Left lung (tissue), 10 donors: ENCODE measurements around the gene SYTL3. TPM values are rescaled to one million over a fixed set of nuclear protein-coding genes. Genes with fewer than 3 reads are reported as not detected.

ENCODE experiments used
- ATAC-seq: fragments of 200-7000 bp; cut with Tn5 transposase; one replicate; pipeline ENCODE4 v1.9.1; 2020; ENCODE audit warnings: moderate library complexity
- DNase-seq, 4 donors: peaks; one replicate each; pipeline ENCODE4 v3.0.0-alpha.2; 2013 to 2020
- H3K27ac ChIP-seq, 2 donors: fragments of 200-600 bp; sonication (generic) in 1 of 2; one replicate each; pipeline versions ENCODE4 v1.5.0 to v1.8.0; 2020 to 2021
- H3K27me3 ChIP-seq, 2 donors: fragments of 200-600 bp; sonication (generic) in 1 of 2; one replicate each; pipeline versions ENCODE4 v1.5.0 to v1.8.0; 2020 to 2021
- H3K36me3 ChIP-seq, 2 donors: fragments of 200-600 bp; sonication (generic) in 1 of 2; one replicate each; pipeline versions ENCODE4 v1.5.0 to v1.8.0; 2020 to 2021
- H3K4me1 ChIP-seq, 2 donors: fragments of 200-600 bp; one replicate each; pipeline ENCODE4 v1.8.0; 2021
- H3K4me3 ChIP-seq, 2 donors: fragments of 200-600 bp; sonication (generic) in 1 of 2; one replicate each; pipeline versions ENCODE4 v1.5.0 to v1.8.0; 2020 to 2021; ENCODE audit warnings: mild to moderate bottlenecking in 1 of 2
- H3K9me3 ChIP-seq, 2 donors: fragments of 200-600 bp; sonication (generic) in 1 of 2; one replicate each; pipeline versions ENCODE4 v1.5.0 to v1.8.0; 2020 to 2021
- intact Hi-C, 2 donors: fragments of 100-400 bp; cut with DNase I; formaldehyde crosslinking; loops; one replicate each; pipeline versions ENCODE4 v1.11.2 to v1.14.2; 2022
- polyA plus RNA-seq, 6 donors: library from polyadenylated mRNA; unstranded; fragments of 120-200 nt; gene quantifications; one replicate each; pipeline ENCODE4 v1.2.1, GENCODE V29; 2013; ENCODE audit not compliant: insufficient read length in 6 of 6
- total RNA-seq, 2 donors: library from RNA; stranded (reverse); fragmentation: NEBNext Ultra II Directional; extraction: Animal tissue kit (Norgen Biotek cat#: 25700); gene quantifications; one replicate each; pipeline ENCODE4 v1.2.1, GENCODE V29; 2021
- TF ChIP-seq, protein P1 (sequence below), 2 donors: fragments of 200-600 bp; sonication (generic) in 1 of 2; IDR thresholded peaks; one replicate each; pipeline versions ENCODE4 v1.5.0 to v1.8.0; 2021; ENCODE audit warnings: antibody characterized with exemption in 2 of 2
- donor health status: DM: no; HTN: yes; CAD: no.
- donor health status: DM: no; HTN: no; CAD: no.

The SYTL3 gene
- total and polyA plus RNA-seq, 8 donors = 6.5 to 10.3 (median 8.3) TPM

DNA sequence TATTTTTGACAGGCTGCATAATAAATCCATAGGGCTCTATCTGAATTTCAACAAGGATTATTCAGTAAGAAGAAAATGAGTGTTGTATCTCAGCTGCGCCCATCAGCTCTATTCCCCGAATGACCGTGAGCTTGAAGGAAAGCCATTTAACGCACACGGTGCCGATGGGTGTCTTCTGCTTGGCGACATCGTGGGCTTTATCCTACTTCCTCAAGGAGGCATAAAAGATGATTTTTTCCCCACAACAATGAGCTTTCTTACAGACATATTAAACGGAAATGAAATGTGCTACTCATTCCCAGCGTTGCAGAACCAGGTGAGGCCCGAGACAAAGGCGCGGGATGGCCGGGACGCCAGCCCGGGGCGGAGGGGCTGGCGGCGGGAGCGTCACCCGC is 6.0 kb upstream of the SYTL3 start:
- H3K36me3 ChIP-seq = peaks cover 0 to 16% of the 10 kb centered on the region in 2 donors
- H3K27me3 ChIP-seq = no peaks in the 10 kb centered on the region
- ATAC-seq (no peak), DNase-seq (peak in 1 of 4 donors; percentile 40)
- H3K9me3 ChIP-seq = no peaks in the 10 kb centered on the region
- H3K4me3 ChIP-seq = peak overlapping the region; percentile 81 to 98
- TF ChIP-seq, protein P1, sequence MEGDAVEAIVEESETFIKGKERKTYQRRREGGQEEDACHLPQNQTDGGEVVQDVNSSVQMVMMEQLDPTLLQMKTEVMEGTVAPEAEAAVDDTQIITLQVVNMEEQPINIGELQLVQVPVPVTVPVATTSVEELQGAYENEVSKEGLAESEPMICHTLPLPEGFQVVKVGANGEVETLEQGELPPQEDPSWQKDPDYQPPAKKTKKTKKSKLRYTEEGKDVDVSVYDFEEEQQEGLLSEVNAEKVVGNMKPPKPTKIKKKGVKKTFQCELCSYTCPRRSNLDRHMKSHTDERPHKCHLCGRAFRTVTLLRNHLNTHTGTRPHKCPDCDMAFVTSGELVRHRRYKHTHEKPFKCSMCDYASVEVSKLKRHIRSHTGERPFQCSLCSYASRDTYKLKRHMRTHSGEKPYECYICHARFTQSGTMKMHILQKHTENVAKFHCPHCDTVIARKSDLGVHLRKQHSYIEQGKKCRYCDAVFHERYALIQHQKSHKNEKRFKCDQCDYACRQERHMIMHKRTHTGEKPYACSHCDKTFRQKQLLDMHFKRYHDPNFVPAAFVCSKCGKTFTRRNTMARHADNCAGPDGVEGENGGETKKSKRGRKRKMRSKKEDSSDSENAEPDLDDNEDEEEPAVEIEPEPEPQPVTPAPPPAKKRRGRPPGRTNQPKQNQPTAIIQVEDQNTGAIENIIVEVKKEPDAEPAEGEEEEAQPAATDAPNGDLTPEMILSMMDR (IDR thresholded peaks at IDR 0.05) = no peak
- intact Hi-C loops = no loop called here
- peak overlapping the region; percentile 90 to 98 for H3K27ac ChIP-seq
- H3K4me1 ChIP-seq = peaks cover 5 to 65% of the 10 kb centered on the region in 2 donors

DNA sequence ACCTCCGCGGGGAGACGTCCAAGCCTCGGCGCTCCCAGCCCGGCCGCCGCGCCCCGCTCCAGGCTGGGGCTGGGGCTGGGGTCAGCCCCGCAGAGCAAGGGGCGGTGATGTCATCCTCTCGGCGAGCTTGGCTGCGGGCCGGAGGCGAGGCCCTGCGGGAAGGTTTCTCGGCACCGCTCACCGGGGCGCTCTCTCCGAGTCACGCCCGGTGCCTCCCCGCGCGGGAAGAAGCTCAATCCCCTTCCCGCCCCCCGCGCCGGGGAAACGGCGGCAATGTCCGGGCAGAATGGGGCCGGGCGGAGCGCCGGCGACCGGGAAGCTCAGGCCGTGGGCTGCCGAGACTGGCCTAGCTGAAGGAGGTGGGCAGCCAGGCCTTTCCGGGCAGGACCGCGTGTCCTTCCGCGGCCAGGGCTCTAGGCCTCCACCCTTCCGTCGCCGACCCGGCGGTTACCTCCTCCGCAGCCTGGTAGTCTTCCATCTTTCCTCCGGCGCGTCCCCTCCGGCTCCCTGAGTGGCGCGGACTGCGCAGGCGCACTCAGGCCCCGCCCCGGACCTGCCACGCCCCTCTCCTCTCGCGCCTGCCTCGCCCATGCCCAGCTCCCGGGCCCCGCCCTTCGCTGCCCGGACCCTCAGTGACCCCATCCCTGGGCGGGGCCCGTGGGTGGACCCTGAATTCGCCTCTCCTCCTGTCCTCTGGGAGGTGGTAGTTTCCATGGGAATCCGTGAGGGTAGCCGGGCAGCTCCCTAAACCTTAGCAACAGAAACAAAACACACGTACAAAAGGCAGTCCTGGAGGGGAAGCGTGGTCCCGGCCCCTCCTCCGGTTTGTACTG is 5.4 kb upstream of the SYTL3 start, which contains the start of gene DYNLT1:
TSS of gene DYNLT1 (minus strand) at position 513 of the 833 bp plus-strand sequence. CDS start at position 478, 35 bp downstream.
- peak; percentile 92 to 99 (median 96) for DNase-seq
- TF ChIP-seq, protein P1 (IDR thresholded peaks at IDR 0.05) = no peak
- intact Hi-C loops = no loop called here
- H3K4me3 ChIP-seq = peak within 1 kb of the TSS; percentile 81 to 98
- ATAC-seq = peak; percentile 93
- peaks cover 0 to 14% of the 10 kb centered on the region in 2 donors for H3K36me3 ChIP-seq
- H3K27me3 ChIP-seq = no peaks in the 10 kb centered on the region
- peak within 1 kb of the TSS; percentile 90 to 98 for H3K27ac ChIP-seq
- H3K4me1 ChIP-seq = peaks cover 5 to 71% of the 10 kb centered on the region in 2 donors
- no peaks in the 10 kb centered on the region for H3K9me3 ChIP-seq

DNA sequence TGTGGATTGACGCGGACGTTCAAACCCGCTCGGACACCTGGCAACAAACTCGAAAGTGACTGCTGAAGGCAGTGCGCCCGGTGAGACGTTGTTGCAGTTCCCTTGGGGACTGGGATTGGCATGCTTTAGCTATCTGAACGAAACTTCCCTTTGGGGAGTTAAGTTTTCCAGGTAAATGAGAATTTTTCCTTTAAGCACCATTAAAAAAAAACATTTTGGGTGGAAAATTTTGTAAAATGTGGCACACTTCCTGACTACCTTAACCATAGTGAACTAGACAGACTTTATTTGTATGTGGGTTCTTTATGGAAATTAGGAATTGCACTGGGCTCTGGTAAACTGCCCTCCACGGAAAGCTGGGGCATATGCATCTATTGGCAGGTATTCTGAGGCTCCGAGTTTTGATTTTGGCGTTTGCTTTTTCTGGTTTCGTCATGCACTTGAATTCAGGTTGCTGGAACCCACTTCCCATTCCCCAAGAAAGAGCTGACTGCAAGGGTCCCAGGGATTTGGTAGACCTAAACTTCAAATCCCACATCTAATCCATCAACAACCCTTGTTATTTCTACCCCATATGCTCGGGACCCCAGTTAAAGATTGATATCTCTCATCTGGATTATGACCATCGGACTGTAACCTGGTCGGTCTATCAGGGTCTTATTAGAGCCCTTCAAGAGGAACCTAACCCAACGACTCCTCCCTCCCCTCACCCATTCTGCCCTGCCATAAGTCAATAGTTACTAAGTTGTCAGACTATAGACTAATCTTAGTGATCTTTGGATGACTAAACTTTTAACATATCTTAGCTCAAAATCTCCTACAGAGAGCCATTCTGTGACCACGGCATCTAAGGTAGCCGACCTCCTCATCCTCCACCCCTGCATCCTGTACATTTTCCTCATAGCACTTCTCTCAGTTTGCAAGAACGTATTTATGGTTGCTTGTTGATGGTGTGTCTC is 4.5 kb upstream of the SYTL3 start:
- TF ChIP-seq, protein P1 (IDR thresholded peaks at IDR 0.05) = no peak
- ATAC-seq (no peak), DNase-seq (peak in 1 of 4 donors; percentile 10)
- H3K4me3 ChIP-seq = peak overlapping the region; percentile 81 to 98
- no peaks in the 10 kb centered on the region for H3K9me3 ChIP-seq
- peaks cover 0 to 5% of the 10 kb centered on the region in 2 donors for H3K36me3 ChIP-seq
- H3K4me1 ChIP-seq = peaks cover 5 to 76% of the 10 kb centered on the region in 2 donors
- no peaks in the 10 kb centered on the region for H3K27me3 ChIP-seq
- peak overlapping the region; percentile 90 to 98 for H3K27ac ChIP-seq
- intact Hi-C loops = no loop called here

DNA sequence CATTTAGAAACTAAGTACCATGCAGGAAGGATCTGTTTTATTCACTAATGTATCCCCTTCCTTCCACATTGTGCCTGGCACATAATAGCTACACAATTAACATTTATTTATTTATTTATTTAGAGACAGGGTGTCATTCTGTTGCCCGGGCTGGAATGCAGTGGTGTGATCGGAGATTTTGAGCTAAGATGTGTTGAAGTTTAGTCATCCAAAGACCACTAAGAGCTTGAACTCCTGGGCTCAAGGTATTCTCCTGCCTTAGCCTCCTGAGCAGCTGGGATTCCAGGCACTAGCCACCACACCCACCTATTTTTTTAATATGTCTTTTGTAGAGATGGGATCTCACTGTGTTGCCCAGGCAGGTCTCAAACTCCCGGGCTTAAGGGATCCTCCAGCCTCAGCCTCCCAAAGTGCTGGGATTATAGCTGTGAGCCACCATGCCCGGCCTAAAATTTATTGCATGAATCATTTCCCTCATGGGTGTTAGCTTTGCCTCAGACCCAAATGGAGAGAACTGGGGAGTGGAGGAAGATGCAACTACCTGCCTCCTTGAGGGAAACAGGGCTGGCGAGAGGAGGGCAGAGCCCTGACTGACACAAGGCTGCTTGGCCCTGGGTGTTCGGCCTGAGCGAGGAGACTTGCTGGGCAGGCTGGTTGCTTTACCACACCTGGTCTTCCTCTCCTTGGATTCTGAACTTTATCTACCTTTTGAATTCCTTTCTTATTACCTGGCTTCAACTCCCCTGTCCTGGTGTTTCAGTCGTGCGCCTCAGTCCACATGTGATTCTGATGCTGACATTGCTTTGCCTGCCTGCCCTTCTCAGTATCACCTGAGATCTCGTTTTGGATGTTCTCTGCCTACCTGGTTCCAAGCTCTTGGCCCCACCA is 3.6 kb upstream of the SYTL3 start:
- H3K36me3 ChIP-seq = no peaks in the 10 kb centered on the region
- H3K9me3 ChIP-seq = no peaks in the 10 kb centered on the region
- no peak for DNase-seq
- peak overlapping the region; percentile 8 to 98 for H3K27ac ChIP-seq
- TF ChIP-seq, protein P1 (IDR thresholded peaks at IDR 0.05) = no peak
- H3K4me1 ChIP-seq = peaks cover 5 to 72% of the 10 kb centered on the region in 2 donors
- H3K27me3 ChIP-seq = no peaks in the 10 kb centered on the region
- ATAC-seq = no peak
- intact Hi-C loops = no loop called here
- no peak overlapping the region for H3K4me3 ChIP-seq
